HG03469 (cell line): ENCODE results near the gene TAC3.
"Not testable (repeated sequence)": the region's sequence is repeated elsewhere in the genome, so short reads cannot be mapped to it uniquely, and the experiment has no call there.

Source experiments
- ATAC-seq: cut with Tn5 transposase; IDR thresholded peaks from one replicate; pipeline ENCODE4 v1.9.1; 2021; ENCODE audit warnings: mild to moderate bottlenecking, moderate library complexity, moderate number of reproducible peaks; ENCODE audit not compliant: unreplicated experiment

Gene TAC3

GRCh38 chr12:56987551-56988053 is 28.7 kb downstream of the TAC3 start:
- ATAC-seq, result no peak

- ATAC-seq, result no peak
These were observed 29.3 kb downstream of the TAC3 start for GRCh38 chr12:56987011-56987410.

- not testable (repeated sequence) for ATAC-seq
These were observed 30.6 kb downstream of the TAC3 start for GRCh38 chr12:56985714-56986113.

- no peak for ATAC-seq
These were observed 32.9 kb downstream of the TAC3 start for GRCh38 chr12:56983386-56983785.

- ATAC-seq, result not testable (repeated sequence)
These were observed 33.6 kb downstream of the TAC3 start for GRCh38 chr12:56982578-56983236.

- no peak for ATAC-seq
These were observed 35.3 kb downstream of the TAC3 start for GRCh38 chr12:56980941-56981530.

- ATAC-seq, result no peak
These were observed 36.1 kb downstream of the TAC3 start for GRCh38 chr12:56980268-56980667.

GRCh38 chr12:56979628-56980027 is 36.7 kb downstream of the TAC3 start:
- ATAC-seq, result no peak

GRCh38 chr12:56978397-56979138 is 37.8 kb downstream of the TAC3 start:
- no peak for ATAC-seq

- not testable (repeated sequence) for ATAC-seq
These were observed 39.0 kb downstream of the TAC3 start for GRCh38 chr12:56977361-56977760.

GRCh38 chr12:56974224-56974623 is 42.1 kb downstream of the TAC3 start:
- not testable (repeated sequence) for ATAC-seq

GRCh38 chr12:56968910-56969309 is 47.4 kb downstream of the TAC3 start:
- ATAC-seq, result not testable (repeated sequence)

- ATAC-seq, result not testable (repeated sequence)
These were observed 50.2 kb downstream of the TAC3 start for GRCh38 chr12:56965997-56966642.

- not testable (repeated sequence) for ATAC-seq
These were observed 51.2 kb downstream of the TAC3 start for GRCh38 chr12:56965124-56965523.

GRCh38 chr12:56963557-56963956 is 52.8 kb downstream of the TAC3 start:
- not testable (repeated sequence) for ATAC-seq

GRCh38 chr12:56962247-56962646 is 54.1 kb downstream of the TAC3 start:
- not testable (repeated sequence) for ATAC-seq
